ENCODE data around the gene KNG1. TPM values are rescaled to one million over a fixed set of nuclear protein-coding genes. Genes with fewer than 3 reads are reported as not detected.

The KNG1 gene
- polyA plus RNA-seq, 5 donors: 0.90 to 4.1 TPM; not detected in 3

Other genes starting within 250 kb of the KNG1 start
- 10 to 100 TPM in 3 of 5 donors, 1 to 10 TPM in 2; 8.0 to 10.8 (median 10.4) TPM for gene CRYGS, start 173.0 kb upstream of the KNG1 start, polyA plus RNA-seq (ENCODE audit: insufficient read depth in 1 of 5, insufficient read length in 5 of 5, low replicate concordance in 1 of 5)
- 10 to 100 TPM; 16.7 to 22.1 (median 19.6) TPM for gene TBCCD1, start 150.0 kb upstream of the KNG1 start, polyA plus RNA-seq (ENCODE audit: insufficient read depth in 1 of 5, insufficient read length in 5 of 5, low replicate concordance in 1 of 5)
- gene DNAJB11, start 146.6 kb upstream of the KNG1 start, polyA plus RNA-seq (ENCODE audit: insufficient read depth in 1 of 5, insufficient read length in 5 of 5, low replicate concordance in 1 of 5): 10 to 100 TPM; 58.1 to 70.7 (median 61.3) TPM
- gene AHSG, start 104.3 kb upstream of the KNG1 start, polyA plus RNA-seq (ENCODE audit: insufficient read depth in 1 of 5, insufficient read length in 5 of 5, low replicate concordance in 1 of 5): 10 to 100 TPM in 1 of 5 donors, under 1 TPM in 1, not detected in 3; 0.15 to 35.6 TPM
- gene FETUB, start 77.0 kb upstream of the KNG1 start, polyA plus RNA-seq (ENCODE audit: insufficient read depth in 1 of 5, insufficient read length in 5 of 5, low replicate concordance in 1 of 5): under 1 TPM in 1 of 5 donors, not detected in 4; 0.33 TPM
- gene HRG, start 51.3 kb upstream of the KNG1 start, polyA plus RNA-seq (ENCODE audit: insufficient read depth in 1 of 5, insufficient read length in 5 of 5, low replicate concordance in 1 of 5): 1 to 10 TPM in 1 of 5 donors, under 1 TPM in 3, not detected in 1; 0.09 to 1.1 (median 0.11) TPM
- 100 to 1,000 TPM; 712 to 981 (median 857) TPM for gene EIF4A2, start 66.2 kb downstream of the KNG1 start, polyA plus RNA-seq (ENCODE audit: insufficient read depth in 1 of 5, insufficient read length in 5 of 5, low replicate concordance in 1 of 5)
- gene RFC4, start 89.1 kb downstream of the KNG1 start, polyA plus RNA-seq (ENCODE audit: insufficient read depth in 1 of 5, insufficient read length in 5 of 5, low replicate concordance in 1 of 5): 10 to 100 TPM; 40.7 to 56.6 (median 49.2) TPM
- gene ADIPOQ, start 125.4 kb downstream of the KNG1 start, polyA plus RNA-seq (ENCODE audit: insufficient read depth in 1 of 5, insufficient read length in 5 of 5, low replicate concordance in 1 of 5): under 1 TPM; 0.03 to 0.07 (median 0.05) TPM
- gene ST6GAL1, start 213.2 kb downstream of the KNG1 start, polyA plus RNA-seq (ENCODE audit: insufficient read depth in 1 of 5, insufficient read length in 5 of 5, low replicate concordance in 1 of 5): 10 to 100 TPM; 37.7 to 68.7 (median 60.9) TPM

Data from right lung (tissue), 5 donors.